D341Med (cell line): Measurements from ENCODE around the gene RRBP1.

Experiments
- DNase-seq: peaks from one replicate; pipeline ENCODE4 v3.0.0; 2012; ENCODE audit warnings: low spot score

Gene RRBP1

DNA sequence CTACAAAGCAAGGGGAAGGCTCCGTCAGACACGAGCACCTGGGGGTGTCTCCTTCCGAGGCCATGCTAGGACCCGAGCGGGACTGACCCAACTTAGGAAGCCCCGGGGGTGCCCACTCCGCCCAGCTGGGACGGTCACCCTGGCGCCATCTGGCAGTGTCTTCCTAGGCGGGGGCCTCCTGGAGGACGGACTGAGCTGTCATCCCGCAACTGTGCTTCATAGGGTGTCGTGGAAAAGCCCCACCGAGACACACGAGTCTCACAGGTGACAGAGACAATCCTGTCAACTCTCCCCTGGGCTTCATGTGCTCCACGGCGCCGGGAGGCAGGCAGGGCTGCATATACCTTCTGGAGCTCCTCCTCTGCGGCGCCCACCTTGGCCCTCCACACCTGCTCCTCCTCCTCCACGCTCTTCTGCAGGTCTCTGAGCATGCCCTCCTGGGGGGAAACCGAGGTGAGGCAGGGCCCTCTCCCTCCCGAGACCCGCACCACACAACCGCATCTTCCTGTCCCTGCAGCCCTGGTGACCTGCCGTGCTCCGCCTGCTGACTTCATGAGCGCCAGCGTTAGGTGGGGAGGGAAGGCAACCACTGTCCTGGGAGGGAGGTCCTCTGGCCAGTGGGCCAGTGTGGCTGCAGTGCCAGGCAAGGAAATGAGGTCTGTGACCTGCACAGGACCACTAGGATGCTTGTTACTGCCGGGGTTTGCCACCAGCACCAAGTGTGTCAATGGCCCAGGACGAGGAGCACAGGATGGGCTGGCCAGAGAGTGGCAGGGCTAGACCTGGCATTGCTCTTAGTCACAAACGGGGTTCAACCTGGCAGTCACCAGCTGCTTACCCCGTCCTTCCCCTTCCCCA is 61.4 kb downstream of the RRBP1 start:
- DNase-seq = no peak

DNA sequence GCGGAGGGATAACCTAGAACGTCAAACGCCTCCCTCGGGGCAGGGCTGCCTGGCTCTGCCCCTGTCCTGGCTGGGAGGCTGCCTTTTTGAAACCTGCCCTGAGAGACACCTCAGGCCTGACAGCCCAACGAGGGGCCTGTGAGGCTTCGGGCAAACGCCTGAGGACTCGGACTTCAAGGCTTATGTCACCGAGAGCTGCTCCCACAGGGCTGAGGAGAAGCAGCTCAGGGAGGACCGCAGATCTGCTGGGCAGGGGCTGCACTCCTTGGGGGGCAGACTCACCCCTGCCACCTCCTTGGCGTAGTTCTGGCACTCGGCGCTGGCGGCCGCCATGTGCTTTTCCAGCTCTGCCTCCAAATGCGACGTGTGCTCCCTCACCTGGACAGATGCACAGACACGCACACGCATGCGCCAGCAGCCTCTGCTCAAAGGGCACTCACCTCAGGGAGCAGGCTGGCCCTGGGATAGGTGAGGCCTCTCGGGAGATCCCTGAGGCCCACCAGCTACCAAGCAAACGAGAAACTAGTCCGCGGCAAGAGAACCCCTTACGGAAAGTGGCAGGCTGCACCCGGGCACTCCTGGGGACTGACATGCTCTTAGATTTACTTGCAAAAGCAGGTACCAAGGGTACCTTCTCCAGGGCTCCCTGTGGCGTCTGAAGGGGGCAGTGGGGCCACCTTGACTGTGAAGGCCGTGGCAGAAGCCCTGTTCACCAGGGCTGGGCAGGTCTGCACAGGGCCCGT is 62.5 kb downstream of the RRBP1 start:
- DNase-seq = no peak

DNA sequence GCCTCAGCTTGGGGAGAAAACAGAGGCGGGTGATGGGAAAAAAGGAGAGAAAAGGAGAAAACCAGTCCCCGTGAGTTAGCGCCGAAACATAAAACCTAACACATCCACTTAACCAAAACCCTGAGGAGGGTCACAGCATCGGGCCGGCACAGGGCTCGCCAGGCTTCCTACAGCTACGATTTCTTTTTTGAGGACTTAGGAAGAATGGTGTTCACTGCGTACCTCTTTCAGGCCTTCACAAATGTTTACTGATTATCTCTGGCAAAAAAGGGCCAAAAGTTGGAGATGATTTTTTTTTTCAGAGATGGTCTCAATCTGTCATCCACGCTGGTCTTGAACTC is 63.4 kb downstream of the RRBP1 start:
- DNase-seq = no peak

DNA sequence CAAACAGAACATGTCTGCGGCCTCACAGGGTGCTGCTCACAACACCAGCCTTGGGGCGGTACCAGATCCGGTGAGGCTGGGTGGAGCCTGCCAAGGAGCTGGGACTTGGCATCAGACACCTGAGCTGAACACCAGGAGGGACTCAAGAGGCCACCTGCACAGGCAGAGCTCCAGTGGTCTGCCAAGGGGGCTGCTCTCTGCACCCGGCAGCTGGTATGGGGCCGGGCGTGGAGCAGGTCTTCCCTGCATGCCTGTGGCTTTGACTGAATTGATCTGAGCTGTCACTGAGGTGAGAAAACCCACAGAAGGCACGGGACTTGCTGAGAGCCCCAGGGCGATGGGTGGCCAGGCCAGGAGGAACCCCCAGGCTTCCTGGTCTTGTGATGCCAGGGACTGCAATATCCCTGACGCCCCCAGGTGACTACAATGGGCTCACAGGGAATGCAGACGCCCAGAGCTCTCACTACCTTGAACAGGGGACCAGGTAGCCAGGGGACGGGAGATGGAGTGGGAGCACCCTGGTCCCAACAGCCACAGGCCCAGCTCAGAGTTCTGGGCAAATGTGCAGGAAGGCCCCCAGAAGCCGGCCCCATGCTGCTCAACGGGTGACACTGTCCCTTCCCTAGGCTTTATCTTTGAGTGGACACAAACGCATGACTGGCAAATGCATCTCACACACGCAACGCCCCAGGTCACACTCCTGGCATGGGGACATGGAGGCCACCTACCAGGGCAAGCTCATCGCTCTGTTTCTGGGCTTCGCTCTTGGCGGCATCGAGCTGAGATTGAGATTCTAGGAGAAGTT is 64.0 kb downstream of the RRBP1 start:
- peak; percentile 30 for DNase-seq

DNA sequence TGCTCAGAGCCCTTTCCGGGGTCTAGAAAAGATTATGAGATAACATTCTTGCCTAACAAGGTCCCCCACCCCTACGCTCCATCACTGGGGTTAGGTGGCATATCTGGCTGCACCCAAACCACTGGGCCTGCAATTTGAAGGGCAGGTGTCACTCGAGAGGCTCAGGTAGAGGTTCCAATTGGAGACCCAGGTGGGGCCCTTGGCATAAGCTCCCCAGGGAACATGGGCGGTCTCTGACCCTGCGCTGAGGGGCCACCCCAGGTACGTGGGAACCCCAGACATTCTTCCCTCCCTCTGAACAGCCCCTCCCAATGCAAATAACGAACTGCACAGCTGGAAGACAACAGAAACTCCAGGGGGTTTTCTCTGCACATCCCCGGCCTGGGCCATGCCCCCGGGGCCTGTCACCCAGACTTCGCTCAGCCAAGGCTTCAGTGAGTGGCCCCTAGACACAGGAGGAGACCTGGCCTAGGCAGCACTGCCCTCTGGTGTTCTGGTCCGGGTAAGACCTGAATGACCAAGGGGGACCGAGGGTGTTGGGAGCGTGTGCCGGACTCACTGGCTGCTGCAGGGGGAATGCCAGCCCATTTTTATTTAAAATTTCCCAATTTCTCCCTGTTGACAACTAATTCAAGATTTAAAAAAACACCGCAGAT is 64.7 kb downstream of the RRBP1 start:
- peak; percentile 76 for DNase-seq

DNA sequence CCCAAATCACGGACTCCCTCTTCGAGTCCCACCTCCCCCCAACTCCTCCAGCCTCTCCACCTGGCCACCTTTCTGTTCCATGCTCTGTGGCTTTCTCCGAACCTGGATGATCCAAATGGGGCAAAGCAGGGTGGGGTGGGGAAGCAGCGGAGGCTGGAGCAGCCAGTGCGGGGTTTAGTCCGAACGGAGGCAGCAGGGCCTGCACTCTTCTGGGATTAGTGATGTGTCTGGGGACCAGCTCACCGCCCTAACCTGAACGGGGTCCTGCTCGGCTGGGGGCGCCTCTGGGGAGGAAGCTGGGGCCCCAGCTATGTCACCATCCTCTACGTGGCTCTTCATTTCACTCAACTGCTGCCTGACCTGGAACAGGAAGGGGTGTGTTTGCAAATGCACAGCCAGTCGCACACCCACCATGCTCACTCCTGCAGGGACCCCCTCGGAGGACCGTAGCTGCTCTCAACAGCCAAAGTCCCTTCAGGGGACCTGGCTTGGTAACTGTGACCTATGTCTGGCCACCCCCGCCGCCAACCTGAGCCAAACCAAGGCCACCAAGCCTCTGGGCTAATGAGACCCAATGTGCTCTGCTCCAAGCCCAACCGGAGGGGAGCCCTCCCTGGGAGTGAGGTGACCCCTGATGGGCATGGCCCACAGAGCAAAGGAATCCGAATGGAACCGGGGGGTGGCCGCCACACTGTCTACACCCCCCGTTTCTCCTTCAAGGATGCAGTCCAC is 65.4 kb downstream of the RRBP1 start:
- peak; percentile 23 for DNase-seq

DNA sequence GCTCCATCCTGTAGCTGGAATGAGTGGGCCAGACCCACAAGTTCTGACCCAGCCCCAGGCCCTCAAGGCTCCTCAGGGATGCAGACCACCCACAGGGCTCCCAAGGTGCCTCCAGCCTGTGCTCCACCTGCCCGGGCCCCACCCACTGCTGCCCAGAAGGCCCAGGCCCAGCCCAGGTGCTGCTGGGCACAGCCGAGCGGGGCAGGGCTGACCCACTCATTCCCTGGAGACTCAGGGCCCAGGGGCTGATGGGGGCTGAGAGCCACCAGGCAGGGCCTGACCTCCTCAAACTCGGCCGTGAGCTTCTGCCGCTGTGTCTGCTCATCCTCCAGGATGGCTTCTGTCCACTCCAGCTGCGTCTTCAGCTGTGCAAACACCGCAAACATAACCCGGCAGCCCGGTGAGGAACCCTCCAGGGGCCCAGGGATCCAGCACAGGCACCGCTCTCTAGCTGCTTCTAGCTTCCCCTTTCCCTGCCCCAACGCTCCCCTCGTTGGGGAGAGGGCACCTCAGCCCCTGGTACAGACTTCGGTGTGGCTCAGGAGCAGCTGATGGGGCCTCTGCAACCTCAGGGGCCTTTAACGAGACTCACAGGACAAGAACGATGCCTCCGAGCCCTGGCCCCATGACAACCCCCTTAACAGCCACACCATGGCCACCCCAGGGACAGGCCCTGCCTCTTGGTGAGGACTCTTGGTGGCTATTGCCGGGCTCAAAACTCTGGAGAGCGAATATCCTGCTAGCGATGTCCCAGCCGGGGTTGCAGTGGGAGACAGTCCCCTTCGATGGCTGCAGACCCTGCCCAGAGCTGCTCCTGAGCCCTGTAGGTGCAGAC is 66.2 kb downstream of the RRBP1 start:
- DNase-seq = peak; percentile 17

DNA sequence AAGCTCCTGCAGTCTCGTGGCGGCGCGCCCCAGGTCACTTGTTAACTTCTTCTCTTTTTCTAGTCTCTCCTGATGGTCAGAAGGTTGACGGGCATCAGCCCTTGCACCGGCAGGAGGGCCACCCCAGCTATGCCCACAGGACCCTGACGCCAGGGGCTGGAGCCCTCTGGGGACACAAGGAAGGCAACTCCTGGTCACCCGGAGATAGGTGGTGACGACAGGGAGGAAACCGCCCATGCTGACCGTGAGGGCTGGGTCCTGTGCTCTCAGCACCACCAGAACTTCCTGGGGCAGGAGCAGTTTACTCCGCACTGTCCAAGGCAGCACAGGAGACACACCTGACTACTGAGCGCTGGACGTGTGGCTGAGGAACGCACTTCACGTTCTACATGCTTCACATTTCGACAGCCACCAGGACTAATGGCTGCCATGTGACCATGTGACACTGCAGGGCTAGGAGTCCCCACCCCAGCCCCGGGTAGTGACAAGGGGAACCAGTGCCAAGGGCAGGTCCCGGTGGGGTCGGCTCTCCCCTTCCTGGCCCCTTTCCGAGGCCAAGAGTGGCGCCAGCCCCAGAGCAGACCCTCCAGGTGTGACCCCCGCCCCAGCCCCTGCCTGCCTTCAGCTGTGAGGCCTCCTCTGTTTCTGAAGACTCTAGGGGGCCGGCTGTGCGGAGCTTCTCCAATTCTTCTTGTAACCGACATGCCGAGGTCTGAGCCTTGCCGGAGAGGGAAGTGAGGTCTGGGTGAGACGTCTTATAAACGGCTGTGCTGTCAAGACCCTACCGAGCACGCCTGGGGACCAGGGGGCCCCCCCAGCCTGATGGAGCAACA is 67.0 kb downstream of the RRBP1 start:
- peak; percentile 27 for DNase-seq

DNA sequence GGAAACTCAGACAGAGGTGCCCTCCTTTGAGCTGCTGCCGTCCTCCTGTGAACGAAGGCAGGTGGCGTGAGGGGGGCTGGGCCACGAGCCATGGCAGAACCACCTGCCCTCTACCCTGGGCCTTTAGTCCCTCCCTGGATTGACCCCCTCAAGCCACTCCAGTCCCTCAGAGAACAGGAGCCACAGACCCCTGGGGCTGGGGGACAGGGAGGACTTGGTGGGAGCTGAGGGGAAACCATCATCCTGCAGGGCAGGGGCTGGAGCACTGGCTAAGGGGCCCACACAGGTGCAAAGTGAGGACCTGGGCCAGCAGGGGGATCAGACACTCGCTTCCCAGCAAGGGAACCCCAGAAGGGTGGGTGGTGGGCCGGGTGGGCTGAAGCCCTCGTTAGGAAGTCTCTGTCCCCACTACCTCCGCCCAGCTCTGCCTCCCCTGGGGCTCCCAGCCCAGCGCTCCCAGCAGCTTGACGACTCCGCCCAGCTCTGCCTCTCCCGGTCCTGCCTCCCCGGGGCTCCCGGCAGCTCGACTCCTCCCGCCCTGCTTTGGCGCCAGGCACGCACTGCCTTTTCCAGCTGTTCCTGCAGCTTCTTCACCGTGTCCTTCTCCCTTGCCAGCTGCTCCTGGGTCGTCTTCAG is 67.7 kb downstream of the RRBP1 start:
- DNase-seq = peak; percentile 52

DNA sequence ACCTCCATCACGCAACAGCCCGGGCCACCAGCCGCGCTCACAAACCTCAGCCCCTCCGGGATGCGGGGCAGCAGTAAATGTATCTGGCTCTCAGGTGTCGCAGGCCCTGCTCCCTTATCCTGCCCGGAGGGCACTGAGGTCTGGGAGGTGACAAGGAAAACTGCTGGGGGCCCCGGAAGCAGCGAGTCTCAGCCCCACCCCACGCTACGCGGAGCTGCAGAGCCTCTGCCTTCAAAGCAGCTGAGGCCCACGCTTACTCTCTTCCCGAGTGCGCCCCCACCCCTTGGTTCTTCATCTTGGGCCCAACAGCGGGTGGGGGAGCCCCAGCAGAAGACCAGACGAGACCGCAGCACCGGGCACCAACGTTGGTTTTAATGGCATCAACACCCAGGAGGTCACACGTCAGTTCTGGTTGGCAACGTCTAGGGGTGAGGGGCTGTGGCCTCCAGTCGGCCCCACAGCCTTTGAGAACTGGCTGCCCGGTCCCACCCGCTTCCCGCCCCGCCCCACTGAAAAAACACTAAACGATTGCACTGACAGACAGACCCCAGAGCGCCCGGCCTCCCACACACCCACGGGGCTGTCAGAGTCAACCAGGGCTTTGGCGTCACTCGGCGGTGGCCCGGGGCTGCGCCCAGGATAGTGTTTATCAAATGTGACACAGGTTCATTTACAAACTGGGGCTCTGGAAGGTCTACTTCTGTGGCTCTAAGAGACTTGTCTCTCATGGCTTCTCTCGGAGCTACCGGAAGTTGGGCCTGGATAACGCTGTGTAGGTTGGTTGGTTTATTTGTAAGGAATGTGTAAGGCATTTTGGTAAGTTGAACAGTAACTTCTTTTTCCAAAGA is 68.5 kb downstream of the RRBP1 start:
- peak; percentile 29 for DNase-seq

DNA sequence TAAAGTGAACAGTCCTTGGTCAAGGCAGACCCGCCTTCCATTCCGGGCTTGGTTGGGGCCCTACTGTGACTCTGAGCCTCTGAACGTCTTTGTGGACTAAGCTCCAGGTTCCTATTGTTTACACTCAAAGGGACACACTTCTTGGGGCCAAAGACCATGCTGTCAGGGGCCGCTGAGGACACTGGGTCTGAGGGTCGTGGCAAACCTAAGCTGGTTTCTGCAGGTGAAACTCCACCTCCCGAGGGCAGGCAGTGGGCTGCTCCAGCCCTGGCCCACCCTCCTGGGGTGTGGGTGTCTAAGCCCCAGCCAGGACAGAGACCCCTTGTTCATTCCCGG is 69.1 kb downstream of the RRBP1 start:
- peak; percentile 26 for DNase-seq

DNA sequence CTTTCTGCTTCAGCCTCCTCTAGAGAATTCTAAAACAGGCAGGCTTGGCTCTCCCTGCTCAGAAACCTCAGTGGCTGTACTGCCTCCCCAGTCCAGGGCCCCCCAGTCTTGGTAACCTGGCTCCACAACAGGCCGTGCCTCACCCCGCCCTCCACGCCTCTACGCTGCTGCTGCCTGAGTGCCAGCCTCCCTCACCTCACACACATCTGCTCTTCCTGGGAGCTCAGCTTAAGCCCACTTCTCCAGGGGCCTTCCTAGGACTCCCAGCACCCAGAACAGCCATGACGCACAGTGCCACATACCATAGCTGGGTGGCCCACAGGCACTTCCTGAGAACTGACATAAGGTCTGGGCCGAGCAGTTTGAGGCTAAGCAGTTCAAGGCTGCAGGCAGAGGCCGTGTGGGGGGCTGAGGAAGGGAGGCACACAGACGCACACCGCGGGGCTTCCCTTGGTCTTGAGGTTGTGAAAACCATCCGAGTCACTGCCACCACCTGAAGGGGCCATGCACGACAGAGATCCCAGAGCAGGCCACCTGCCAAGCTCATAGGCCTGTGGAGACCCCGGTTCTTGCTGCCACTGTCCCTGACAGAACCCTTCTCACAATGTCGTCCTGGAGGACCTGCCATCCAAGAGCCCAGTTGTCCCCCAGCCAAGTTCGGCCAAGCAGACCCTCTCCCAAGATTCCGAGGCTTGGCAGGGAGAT is 69.6 kb downstream of the RRBP1 start:
- peak; percentile 35 for DNase-seq

DNA sequence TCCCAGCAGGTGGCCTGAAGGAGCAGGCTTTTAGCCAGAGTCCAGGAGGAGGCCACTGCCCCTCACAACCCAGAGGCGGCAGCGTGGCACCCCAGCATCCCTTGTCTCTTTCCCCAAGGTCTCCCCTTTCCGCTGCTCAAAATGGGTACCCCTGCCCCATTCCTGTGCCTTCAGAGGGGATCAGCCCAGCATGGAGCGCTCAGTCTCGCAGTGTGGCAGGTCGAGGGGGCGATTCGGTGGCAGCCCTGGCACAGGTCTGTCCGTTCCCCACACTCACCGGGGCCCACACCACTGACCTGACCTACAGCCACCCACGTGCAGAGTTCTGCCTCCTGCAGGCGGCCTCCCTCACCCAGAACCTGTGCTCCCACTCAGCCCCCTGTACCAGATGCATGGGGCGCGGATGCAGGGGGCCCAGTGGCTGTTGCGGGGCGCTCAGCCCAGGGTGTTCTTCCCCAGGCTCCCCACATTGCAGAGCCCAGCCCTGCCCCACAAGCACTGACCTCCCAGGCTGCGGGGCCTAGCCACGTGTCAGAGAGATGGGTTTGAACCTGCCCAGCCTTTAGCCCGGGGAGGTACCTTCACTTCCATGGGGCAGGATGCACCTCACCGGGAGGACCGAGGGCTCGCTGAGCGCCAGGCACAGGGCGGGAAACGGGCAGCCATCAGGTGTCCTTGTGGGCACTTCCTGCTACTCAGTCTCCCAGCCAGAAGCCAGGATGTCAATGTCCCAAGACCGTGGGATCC is 70.3 kb downstream of the RRBP1 start:
- DNase-seq = no peak

DNA sequence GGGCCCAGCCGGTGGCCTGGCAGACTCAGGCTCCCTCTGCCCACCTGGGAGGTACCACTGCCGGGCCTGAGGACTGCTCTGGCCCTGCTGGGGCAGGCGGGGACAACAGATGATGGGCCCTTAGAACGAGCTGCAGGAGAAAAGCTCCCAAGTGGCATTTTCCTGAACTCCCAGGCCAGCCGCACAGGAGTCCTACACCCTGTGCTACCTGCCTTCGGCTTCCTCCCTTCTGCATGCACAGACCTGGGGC is 70.8 kb downstream of the RRBP1 start:
- DNase-seq = peak; percentile 53

DNA sequence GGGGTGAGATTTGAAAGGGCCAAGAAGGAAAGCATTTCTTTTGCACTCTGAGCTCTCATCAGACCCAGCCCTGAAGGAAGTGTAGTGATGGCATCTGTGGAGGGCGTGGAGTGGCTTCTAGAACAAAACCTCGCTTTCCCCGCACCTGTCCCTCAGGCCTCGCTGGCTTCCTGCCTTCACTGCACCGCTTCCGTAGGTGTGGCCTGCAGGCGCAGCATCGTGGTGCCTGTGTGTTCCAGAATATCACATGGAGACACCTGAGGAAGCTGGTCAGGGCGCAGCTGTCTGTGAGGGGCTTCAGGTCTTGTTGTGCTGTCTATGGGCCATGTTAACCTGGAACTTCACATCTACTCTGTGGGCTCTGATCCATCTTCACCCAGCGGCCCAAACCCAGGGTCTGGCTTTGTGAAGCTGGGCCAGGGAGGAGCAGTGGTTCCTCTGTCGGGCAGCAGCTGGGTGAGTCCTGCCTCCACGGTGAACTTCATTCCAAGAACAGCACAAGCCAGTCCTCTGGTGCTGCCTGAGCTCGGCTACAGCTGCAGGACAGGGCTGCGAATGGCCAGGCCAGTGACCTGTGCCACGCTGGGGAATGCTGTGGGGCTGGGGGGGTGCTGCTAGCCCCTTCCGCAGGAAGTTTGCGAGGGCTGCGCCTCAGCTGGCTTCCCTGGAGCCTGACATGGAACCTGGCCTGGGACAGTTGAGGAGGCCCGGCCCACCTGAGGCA is 71.3 kb downstream of the RRBP1 start:
- peak; percentile 19 for DNase-seq

DNA sequence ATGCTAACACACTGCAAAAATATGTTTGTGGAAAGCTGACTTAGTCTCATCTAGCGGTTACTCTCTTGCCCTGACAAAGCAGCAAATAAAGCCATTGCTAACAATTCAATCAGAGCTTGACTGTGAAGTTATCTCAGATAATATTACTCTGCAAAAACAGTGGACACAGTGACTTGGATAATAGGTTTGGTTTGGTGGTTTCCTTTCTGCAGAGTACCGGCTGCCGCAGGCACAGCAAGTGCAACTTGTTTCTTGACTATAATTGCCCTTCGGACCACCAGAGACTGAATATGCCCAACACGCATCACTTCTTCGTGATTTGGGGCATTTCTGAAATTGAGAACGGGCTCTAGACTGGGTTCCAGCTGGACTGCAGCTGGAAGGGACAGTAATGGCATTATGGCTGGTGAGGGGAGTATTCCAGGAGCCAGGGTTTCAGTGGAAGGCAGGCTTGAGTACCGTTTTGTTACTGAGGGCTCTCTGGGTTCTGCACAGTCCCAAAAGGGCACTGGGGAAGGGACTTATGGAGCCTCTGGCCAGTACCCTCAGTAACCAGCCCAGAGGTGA is 72.1 kb downstream of the RRBP1 start:
- no peak for DNase-seq
